ENCODE data around the gene MUCL1.
"Not testable (repeated sequence)": the region's sequence is repeated elsewhere in the genome, so short reads cannot be mapped to it uniquely, and the experiment has no call there.

MUCL1 gene

DNA sequence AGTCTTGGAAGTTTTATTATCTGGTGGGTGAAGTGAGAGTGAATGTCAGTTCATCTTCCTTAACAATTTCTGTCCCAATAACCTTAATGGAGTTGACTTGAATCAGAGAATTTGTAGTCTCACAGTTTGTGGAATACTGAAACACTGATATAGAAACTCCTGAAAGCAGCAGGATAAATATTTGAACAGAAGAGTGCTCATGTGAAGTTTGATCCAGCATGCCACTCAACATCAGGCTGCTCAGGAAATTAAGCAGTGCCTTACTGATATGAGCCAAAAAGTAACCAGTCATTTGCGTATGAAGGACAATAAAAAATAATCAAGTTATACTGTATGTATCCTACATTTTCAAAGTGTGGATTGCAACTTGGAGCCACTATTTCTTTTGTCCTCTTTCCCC is 15.7 kb downstream of the MUCL1 start:
- Mint-ChIP-seq H3K4me3 (no peak overlapping the region), H3K9me3 (no peaks in the 10 kb centered on the region), H3K27me3 (peaks cover 4% of the 10 kb centered on the region), H3K4me1 (no peaks in the 10 kb centered on the region), H3K36me3 (no peaks in the 10 kb centered on the region), H3K27ac (no peak overlapping the region)
- ATAC-seq (ENCODE audit: low read depth) (no peak), DNase-seq (ENCODE audit: low spot score in 2 of 2) (no peak)

DNA sequence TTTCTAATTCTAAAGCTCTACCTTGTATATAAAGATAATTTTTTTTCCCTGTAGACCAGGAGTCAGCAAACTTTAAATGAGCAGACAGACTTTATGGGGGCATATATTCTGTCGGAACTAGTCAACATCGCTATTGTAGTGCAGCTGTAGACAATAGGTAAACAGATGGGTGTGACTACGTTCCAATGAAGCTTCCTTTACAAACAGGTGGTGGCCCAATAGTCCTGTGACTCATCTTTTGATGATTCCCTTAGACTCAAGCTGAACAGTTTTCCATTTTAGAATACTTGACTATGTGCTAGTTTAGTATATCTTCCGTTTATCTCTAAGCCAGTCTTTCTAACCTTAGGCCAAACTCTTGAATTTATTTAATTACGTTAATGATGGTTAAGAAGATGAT is 16.3 kb downstream of the MUCL1 start:
- no peak overlapping the region for H3K27ac Mint-ChIP-seq
- no peak for ATAC-seq (ENCODE audit: low read depth)

DNA sequence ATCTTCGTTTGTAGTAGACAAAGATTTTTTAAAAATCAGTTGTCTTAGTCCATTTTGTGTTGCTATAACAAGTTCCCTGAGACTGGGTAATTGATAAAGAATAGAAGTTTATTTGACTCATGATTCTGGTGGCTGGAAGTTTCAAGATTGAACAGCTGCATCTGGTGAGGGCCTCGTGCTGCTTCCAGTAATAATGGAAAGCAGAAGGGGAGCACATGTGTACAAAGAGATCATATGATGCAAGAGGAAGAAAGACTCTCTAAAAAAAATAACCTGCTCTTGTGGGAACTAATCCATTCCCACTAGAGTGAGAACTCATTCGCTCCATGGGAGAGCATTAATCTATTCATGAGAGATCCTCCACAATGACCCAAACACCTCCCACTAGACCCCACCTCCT is 24.8 kb downstream of the MUCL1 start:
- H3K4me1 Mint-ChIP-seq: no peaks in the 10 kb centered on the region
- no peak overlapping the region for H3K27ac Mint-ChIP-seq
- no peaks in the 10 kb centered on the region for H3K9me3 Mint-ChIP-seq
- H3K4me3 Mint-ChIP-seq: no peak overlapping the region
- DNase-seq (ENCODE audit: low spot score in 2 of 2): no peak
- H3K36me3 Mint-ChIP-seq: no peaks in the 10 kb centered on the region
- ATAC-seq (ENCODE audit: low read depth): no peak
- no peaks in the 10 kb centered on the region for H3K27me3 Mint-ChIP-seq

More for the DNA sequence above, 16.3 kb downstream of the MUCL1 start:
- Mint-ChIP-seq H3K27me3 (peaks cover 4% of the 10 kb centered on the region), H3K4me1 (no peaks in the 10 kb centered on the region), H3K36me3 (no peaks in the 10 kb centered on the region), H3K4me3 (no peak overlapping the region), H3K9me3 (no peaks in the 10 kb centered on the region)
- no peak for DNase-seq (ENCODE audit: low spot score in 2 of 2)

DNA sequence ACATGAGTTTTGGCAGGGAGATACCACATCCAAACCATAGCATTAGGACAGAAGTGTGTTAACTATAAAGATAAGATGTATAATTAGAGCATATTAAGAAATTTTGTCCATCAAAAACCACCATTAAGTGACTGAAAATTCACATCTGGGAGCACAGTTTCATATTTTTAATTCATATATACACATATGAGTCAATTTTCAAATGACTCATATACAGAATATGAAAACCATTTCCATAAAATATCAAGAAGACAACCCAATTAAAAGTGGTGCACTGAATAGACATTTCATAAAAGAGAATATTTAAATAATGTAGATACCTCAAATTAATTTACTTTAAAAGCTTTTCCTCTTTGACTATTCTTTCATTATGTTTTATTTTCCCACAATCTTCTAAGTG is 25.3 kb downstream of the MUCL1 start:
- H3K27ac Mint-ChIP-seq: no peak overlapping the region
- no peaks in the 10 kb centered on the region for H3K9me3 Mint-ChIP-seq
- H3K36me3 Mint-ChIP-seq: no peaks in the 10 kb centered on the region
- DNase-seq (ENCODE audit: low spot score in 2 of 2) (no peak), ATAC-seq (ENCODE audit: low read depth) (no peak)
- H3K4me1 Mint-ChIP-seq: no peaks in the 10 kb centered on the region
- no peaks in the 10 kb centered on the region for H3K27me3 Mint-ChIP-seq
- no peak overlapping the region for H3K4me3 Mint-ChIP-seq

DNA sequence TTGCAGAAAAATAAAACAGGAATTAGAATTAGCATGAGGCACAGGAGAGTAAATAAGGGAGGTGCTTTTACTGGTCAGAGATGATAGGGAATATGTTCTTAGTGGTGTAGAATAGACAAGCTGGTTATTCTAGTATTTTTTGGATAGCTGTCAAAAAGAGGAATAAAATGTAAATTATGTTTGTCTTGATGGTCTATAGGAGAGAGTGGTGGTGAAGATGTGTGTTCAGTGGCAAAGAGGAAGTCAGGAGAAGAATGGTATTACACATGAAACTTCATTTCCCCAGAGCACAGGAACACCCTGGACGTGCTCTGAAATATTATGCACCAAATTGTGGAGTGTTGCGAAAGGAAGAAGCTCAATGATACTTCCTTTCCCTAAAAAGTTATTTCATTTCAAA is 27.8 kb downstream of the MUCL1 start:
- peak; percentile 59 for ATAC-seq (ENCODE audit: low read depth)
- Mint-ChIP-seq H3K4me3 (no peak overlapping the region), H3K27me3 (peaks cover 5% of the 10 kb centered on the region), H3K9me3 (peaks cover 1% of the 10 kb centered on the region), H3K27ac (no peak overlapping the region), H3K4me1 (no peaks in the 10 kb centered on the region), H3K36me3 (no peaks in the 10 kb centered on the region)
- DNase-seq (ENCODE audit: low spot score in 2 of 2): no peak

DNA sequence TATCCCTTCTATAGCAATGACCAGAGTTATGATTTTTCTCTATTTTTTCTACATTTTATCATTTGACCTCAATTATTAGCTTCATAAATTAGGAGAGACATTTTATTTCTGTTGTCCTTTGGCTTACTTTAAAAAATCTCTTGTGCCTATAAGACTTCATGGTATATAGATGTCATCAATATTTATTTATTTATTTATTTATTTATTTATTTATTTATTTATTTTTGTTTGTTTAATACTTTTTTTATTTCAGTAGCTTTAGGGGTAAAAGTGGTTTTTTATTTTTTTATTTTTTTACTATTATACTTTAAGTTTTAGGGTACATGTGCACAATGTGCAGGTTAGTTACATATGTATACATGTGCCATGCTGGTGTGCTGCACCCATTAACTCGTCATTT is 28.3 kb downstream of the MUCL1 start:
- H3K4me1 Mint-ChIP-seq; H3K36me3 Mint-ChIP-seq; H3K9me3 Mint-ChIP-seq; H3K27me3 Mint-ChIP-seq; H3K4me3 Mint-ChIP-seq; H3K27ac Mint-ChIP-seq; DNase-seq (ENCODE audit: low spot score in 2 of 2); ATAC-seq (ENCODE audit: low read depth): not testable (repeated sequence)

DNA sequence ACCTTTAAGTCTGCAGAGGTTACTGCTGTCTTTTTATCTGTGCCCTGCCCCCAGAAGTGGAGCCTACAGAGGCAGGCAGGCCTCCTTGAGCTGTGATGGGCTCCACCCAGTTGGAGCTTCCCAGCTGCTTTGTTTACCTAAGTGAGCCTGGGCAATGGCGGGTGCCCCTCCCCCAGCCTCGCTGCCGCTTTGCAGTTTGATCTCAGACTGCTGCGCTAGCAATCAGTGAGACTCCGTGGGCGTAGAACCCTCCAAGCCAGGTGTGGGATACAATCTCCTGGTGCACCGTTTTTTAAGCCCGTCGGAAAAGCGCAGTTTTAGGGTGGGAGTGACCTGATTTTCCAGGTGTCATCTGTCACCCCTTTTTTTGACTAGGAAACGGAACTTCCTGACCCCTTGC is 34.1 kb downstream of the MUCL1 start:
- H3K27me3 Mint-ChIP-seq: peaks cover 14% of the 10 kb centered on the region
- H3K4me1 Mint-ChIP-seq; ATAC-seq (ENCODE audit: low read depth); H3K27ac Mint-ChIP-seq; DNase-seq (ENCODE audit: low spot score in 2 of 2); H3K36me3 Mint-ChIP-seq; H3K9me3 Mint-ChIP-seq; H3K4me3 Mint-ChIP-seq: not testable (repeated sequence)

DNA sequence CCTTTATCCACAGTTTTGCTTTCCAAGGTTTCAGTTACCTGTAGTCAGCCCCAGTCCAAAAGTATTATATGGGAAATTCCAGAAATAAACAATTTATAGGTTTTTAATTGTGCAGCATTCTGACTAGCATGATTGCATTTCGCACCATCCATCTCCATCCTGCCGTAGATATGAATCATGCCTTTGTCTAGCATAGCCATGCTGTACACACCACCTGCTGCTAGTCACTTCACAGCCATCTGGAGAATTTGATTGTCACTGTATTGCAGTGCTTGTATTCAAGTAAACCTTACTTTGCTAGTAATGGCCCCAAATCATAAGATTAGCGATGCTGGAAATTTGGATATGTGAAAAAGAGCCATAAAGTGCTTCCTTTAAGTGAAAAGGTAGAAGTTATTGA is 36.0 kb downstream of the MUCL1 start:
- peaks cover 1% of the 10 kb centered on the region for H3K9me3 Mint-ChIP-seq
- no peaks in the 10 kb centered on the region for H3K4me1 Mint-ChIP-seq
- ATAC-seq (ENCODE audit: low read depth) (no peak), DNase-seq (ENCODE audit: low spot score in 2 of 2) (no peak)
- no peak overlapping the region for H3K27ac Mint-ChIP-seq
- no peaks in the 10 kb centered on the region for H3K36me3 Mint-ChIP-seq
- H3K4me3 Mint-ChIP-seq: no peak overlapping the region
- H3K27me3 Mint-ChIP-seq: peaks cover 14% of the 10 kb centered on the region

DNA sequence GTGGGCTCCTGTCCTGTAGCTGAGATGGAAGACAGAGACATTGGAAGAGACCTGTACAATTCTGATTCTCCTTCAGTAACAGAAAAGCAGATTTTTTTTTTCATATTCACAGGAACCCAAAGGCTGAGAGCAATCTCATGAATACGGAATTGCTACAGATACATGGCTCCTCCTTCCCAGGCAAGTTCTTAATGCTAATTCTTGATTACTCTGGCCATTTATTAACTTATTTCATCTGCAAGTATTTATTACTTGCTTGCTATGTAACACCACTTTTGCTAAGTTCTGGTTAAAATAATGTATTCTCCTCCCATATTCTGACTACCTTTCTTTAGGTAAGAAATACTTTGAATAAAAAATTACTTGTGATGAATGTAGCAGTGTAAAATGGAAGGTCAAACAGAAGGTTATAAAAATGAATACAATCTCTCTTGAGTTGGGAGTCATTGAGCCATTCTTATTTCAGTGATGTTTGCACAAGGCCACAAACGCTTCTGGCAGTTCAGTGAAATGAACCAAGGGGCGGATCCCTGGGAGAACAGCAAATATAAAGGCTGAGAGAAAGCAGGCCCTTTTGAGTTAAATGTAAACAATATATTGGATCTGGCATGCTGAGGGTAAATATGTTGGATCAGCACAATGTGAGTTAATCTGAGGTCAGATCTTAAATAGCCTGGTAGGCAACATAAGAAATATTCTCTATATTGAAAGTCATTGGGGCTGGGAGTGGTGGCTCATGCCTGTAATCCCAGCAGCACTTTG is 37.6 kb downstream of the MUCL1 start:
- Mint-ChIP-seq H3K36me3 (no peaks in the 10 kb centered on the region), H3K4me1 (no peaks in the 10 kb centered on the region), H3K27ac (no peak overlapping the region), H3K9me3 (no peaks in the 10 kb centered on the region), H3K27me3 (peaks cover 11% of the 10 kb centered on the region), H3K4me3 (no peak overlapping the region)
- DNase-seq (ENCODE audit: low spot score in 2 of 2) (no peak), ATAC-seq (ENCODE audit: low read depth) (no peak)

All from memory B cell (primary cell).